Parathyroid adenoma (tissue), 2 donors: ENCODE data around the gene LUC7L2.
A peak's percentile ranks its signal among the peaks of the same experiment; 100 is the strongest.

Source experiments
- H2AFZ ChIP-seq: fragments of 300-600 bp; sonication (generic); one replicate; pipeline ENCODE4 v1.7.0; 2017; ENCODE audit warnings: antibody characterized with exemption, mild to moderate bottlenecking
- H3K27ac ChIP-seq: fragments of 300-600 bp; sonication (generic); one replicate; pipeline ENCODE4 v1.7.0; 2017
- H3K27me3 ChIP-seq: fragments of 300-600 bp; sonication (generic); one replicate; pipeline ENCODE4 v1.7.0; 2017; ENCODE audit warnings: low read length; ENCODE audit not compliant: control insufficient read depth, insufficient read depth
- H3K36me3 ChIP-seq: fragments of 300-600 bp; sonication (generic); one replicate; pipeline ENCODE4 v1.7.0; 2017; ENCODE audit warnings: low read length; ENCODE audit not compliant: control insufficient read depth, insufficient read depth
- H3K4me1 ChIP-seq: fragments of 300-600 bp; sonication (generic); one replicate; pipeline ENCODE4 v1.7.0; 2017; ENCODE audit warnings: control low read depth
- H3K4me2 ChIP-seq: fragments of 300-600 bp; sonication (generic); one replicate; pipeline ENCODE4 v1.7.0; 2017; ENCODE audit warnings: low read length
- H3K4me3 ChIP-seq: fragments of 300-600 bp; sonication (generic); one replicate; pipeline ENCODE4 v1.7.0; 2017; ENCODE audit warnings: low read depth, low read length
- H3K79me2 ChIP-seq: fragments of 300-600 bp; sonication (generic); one replicate; pipeline ENCODE4 v1.7.0; 2017; ENCODE audit warnings: control low read depth
- H3K9ac ChIP-seq: fragments of 300-600 bp; sonication (generic); one replicate; pipeline ENCODE4 v1.7.0; 2017; ENCODE audit warnings: mild to moderate bottlenecking
- H3K9me3 ChIP-seq: fragments of 300-600 bp; sonication (generic); one replicate; pipeline ENCODE4 v1.7.0; 2017; ENCODE audit warnings: low read length; ENCODE audit not compliant: control insufficient read depth
- TF ChIP-seq, protein P1 (sequence below): fragments of 300-600 bp; sonication (generic); IDR thresholded peaks from one replicate; pipeline ENCODE4 v1.7.0; 2017; ENCODE audit warnings: antibody characterized with exemption, mild to moderate bottlenecking
- donor health status: primary hyperparathyroidism.

LUC7L2 gene

DNA sequence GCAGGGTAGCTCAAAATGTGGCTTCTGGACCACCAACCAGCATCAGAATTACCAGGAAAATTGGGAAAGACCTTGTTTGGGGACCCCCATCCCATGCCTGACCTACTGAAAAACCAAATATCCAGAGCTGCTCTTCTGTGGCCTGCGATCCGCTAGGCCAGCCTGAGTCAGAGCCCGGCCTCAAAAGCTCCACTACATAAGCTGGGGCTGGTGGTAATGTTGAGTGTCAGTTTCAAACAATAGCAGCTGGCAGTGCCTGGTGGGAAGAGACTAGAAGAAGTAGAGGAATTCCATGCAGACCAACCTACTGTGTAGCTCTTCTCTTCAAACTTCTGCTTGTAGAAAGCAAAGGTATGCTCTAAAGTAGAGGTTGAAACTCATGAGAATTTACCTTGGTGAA lies 71.8 kb downstream of the LUC7L2 start:
- no peaks in the 10 kb centered on the region for H3K27me3 ChIP-seq
- TF ChIP-seq, protein P1, sequence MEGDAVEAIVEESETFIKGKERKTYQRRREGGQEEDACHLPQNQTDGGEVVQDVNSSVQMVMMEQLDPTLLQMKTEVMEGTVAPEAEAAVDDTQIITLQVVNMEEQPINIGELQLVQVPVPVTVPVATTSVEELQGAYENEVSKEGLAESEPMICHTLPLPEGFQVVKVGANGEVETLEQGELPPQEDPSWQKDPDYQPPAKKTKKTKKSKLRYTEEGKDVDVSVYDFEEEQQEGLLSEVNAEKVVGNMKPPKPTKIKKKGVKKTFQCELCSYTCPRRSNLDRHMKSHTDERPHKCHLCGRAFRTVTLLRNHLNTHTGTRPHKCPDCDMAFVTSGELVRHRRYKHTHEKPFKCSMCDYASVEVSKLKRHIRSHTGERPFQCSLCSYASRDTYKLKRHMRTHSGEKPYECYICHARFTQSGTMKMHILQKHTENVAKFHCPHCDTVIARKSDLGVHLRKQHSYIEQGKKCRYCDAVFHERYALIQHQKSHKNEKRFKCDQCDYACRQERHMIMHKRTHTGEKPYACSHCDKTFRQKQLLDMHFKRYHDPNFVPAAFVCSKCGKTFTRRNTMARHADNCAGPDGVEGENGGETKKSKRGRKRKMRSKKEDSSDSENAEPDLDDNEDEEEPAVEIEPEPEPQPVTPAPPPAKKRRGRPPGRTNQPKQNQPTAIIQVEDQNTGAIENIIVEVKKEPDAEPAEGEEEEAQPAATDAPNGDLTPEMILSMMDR: no peak
- H3K79me2 ChIP-seq: no peaks in the 10 kb centered on the region
- no peak overlapping the region for H3K4me3 ChIP-seq
- H3K27ac ChIP-seq: peak overlapping the region; percentile 5
- H3K9me3 ChIP-seq: no peaks in the 10 kb centered on the region
- H3K9ac ChIP-seq: no peak overlapping the region
- H2AFZ ChIP-seq: no peak overlapping the region
- peaks cover 10% of the 10 kb centered on the region for H3K4me1 ChIP-seq
- no peaks in the 10 kb centered on the region for H3K36me3 ChIP-seq
- peak overlapping the region; percentile 33 for H3K4me2 ChIP-seq

DNA sequence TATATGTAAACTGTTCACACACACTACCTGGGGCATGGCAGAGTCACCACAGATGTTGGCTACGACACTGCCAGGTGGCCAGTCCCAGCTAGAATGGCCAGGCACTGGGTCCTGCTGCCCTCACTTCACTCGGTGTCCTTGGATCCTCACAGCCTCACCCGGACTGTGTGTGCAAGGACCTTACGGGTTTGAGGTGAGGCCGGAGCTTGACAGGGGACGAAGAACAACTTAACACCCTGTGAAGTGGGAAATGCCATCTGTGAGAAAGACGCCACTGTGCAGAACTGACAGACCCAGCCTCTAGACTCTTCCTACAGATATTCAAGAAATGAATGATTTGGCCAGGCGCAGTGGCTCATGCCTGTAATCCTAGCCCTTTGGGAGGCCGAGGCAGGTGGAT lies 77.1 kb downstream of the LUC7L2 start:
- no peak overlapping the region for H2AFZ ChIP-seq
- H3K4me1 ChIP-seq: no peaks in the 10 kb centered on the region
- no peak overlapping the region for H3K4me3 ChIP-seq
- H3K79me2 ChIP-seq: no peaks in the 10 kb centered on the region
- H3K4me2 ChIP-seq: no peak overlapping the region
- TF ChIP-seq, protein P1: no peak
- H3K27ac ChIP-seq: no peak overlapping the region
- no peak overlapping the region for H3K9ac ChIP-seq
- H3K27me3 ChIP-seq: no peaks in the 10 kb centered on the region
- H3K36me3 ChIP-seq: no peaks in the 10 kb centered on the region
- no peaks in the 10 kb centered on the region for H3K9me3 ChIP-seq

DNA sequence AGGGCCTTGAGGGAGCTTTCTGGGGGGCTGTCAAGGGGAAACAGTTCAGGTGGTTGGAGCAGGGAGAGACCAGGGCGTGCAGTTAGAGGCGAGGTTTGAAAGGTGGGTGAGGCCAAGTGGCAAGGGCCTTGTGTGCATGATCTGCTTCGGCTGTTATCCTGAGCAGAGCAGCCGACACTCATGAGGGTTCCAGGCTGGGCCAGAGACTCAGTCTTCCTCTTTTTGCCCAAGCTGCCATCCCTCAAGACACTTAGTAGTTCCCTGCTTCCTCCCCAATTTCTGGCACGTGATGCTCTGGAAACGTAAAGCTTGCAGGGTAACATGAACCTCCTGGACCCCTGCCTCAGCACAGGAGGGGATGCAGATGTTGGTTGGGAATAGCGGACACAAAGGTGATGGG lies 79.7 kb downstream of the LUC7L2 start:
- Histone ChIP-seq H3K4me1 (no peaks in the 10 kb centered on the region), H3K79me2 (no peaks in the 10 kb centered on the region), H3K4me2 (no peak overlapping the region), H2AFZ (no peak overlapping the region), H3K36me3 (no peaks in the 10 kb centered on the region), H3K9me3 (no peaks in the 10 kb centered on the region), H3K27me3 (no peaks in the 10 kb centered on the region), H3K27ac (no peak overlapping the region), H3K9ac (no peak overlapping the region), H3K4me3 (no peak overlapping the region)
- TF ChIP-seq, protein P1: no peak

GRCh38 chr7:139441961-139442360 lies 82.3 kb downstream of the LUC7L2 start:
- H3K27me3 ChIP-seq: no peaks in the 10 kb centered on the region
- H3K4me1 ChIP-seq: no peaks in the 10 kb centered on the region
- H3K4me2 ChIP-seq: no peak overlapping the region
- no peaks in the 10 kb centered on the region for H3K36me3 ChIP-seq
- H3K27ac ChIP-seq: no peak overlapping the region
- H3K9me3 ChIP-seq: no peaks in the 10 kb centered on the region
- no peak overlapping the region for H2AFZ ChIP-seq
- no peak overlapping the region for H3K4me3 ChIP-seq
- H3K79me2 ChIP-seq: no peaks in the 10 kb centered on the region
- no peak overlapping the region for H3K9ac ChIP-seq
- TF ChIP-seq, protein P1: no peak

DNA sequence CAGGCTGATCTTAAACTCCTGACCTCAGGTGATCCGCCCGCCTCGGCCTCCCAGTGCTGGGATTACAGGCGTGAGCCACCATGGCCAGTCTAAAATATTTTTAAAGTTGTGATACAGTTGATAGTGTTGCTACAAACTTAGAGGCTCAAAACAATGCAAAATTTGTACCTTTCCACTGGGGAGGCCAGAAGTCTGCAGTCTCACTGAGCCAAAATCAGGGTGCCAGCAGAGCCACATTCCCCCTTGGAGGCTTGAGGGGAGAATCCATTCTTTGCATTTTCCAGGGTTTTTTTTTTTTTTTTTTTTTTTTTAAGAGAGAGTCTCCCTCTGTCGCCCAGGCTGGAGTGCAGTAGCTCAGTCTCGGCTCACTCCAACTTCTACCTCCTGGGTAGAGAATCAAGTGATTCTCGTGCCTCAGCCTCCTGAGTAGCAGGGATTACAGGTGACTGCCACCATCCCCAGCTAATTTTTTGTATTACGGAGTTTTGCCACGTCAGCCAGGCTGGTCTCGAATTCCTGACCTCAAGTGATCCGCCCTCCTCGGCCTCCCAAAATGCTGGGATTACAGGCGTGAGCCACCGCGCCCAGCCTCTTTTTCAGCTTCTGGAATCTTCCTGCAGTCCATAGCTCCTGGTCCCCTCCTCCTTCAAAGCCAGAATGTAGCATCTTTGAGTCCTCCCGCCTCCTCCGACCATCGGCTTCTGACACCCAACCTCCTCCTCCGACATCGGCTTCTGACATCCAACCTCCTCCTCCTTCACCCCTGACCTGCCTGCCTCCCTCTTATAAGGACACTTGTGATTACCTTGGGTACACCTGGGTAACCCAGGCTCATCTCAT lies 86.6 kb downstream of the LUC7L2 start:
- Histone ChIP-seq H3K4me2 (no peak overlapping the region), H3K36me3 (no peaks in the 10 kb centered on the region), H3K27me3 (no peaks in the 10 kb centered on the region), H3K27ac (no peak overlapping the region), H2AFZ (no peak overlapping the region), H3K9ac (no peak overlapping the region), H3K9me3 (no peaks in the 10 kb centered on the region), H3K79me2 (no peaks in the 10 kb centered on the region), H3K4me3 (no peak overlapping the region), H3K4me1 (no peaks in the 10 kb centered on the region)
- TF ChIP-seq, protein P1: no peak
